Measurements from ENCODE around the gene FKBP2.

Gene FKBP2

DNA sequence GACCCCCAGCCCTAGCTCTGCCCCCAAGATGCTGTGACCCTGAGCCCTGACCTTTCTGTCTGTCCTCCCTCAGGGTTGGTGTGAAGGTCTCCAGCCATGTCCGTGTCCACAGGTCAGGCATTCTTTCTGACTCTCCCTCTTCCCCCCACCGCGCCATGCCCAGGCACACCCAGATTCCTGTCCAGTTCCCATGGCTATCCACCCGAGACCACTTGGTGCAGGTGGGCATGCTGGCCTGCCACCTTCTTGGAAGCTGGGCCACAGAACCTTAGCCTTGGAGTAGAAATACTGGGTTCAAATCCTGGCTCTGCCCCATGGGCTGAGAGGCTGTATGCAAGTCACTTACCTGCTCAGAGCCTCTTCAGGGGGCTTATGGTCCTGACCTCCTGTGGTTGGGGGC is 8.1 kb downstream of the FKBP2 start:
- no peak overlapping the region for H3K4me3 ChIP-seq
- TF ChIP-seq CTCF (IDR thresholded peaks at IDR 0.05): no peak
- peaks cover 0 to 3% (median 0%) of the 10 kb centered on the region in 3 donors for H3K36me3 ChIP-seq
- intact Hi-C loops (cut with DNase I; ENCODE audit: low total_unique reads): no loop called here
- H3K4me1 ChIP-seq: peaks cover 0 to 63% (median 52%) of the 10 kb centered on the region in 4 donors
- H3K9me3 ChIP-seq: no peaks in the 10 kb centered on the region
- no peaks in the 10 kb centered on the region for H3K27me3 ChIP-seq
- no peak for DNase-seq
- H3K27ac ChIP-seq: no peak overlapping the region

- intact Hi-C loops (cut with DNase I; ENCODE audit: low total_unique reads): no loop called here
- no peak for DNase-seq
- H3K4me3 ChIP-seq: no peak overlapping the region
- H3K27ac ChIP-seq: no peak overlapping the region
- H3K27me3 ChIP-seq: no peaks in the 10 kb centered on the region
- H3K9me3 ChIP-seq: no peaks in the 10 kb centered on the region
- no peak for TF ChIP-seq CTCF (IDR thresholded peaks at IDR 0.05)
- peaks cover 0 to 57% (median 49%) of the 10 kb centered on the region in 4 donors for H3K4me1 ChIP-seq
- peaks cover 0 to 7% (median 5%) of the 10 kb centered on the region in 3 donors for H3K36me3 ChIP-seq
Observed at GRCh38 chr11:64249563-64250414, 8.9 kb downstream of the FKBP2 start.

GRCh38 chr11:64250415-64251015 is 9.6 kb downstream of the FKBP2 start:
- peaks cover 0 to 50% (median 42%) of the 10 kb centered on the region in 4 donors for H3K4me1 ChIP-seq
- intact Hi-C loops (cut with DNase I; ENCODE audit: low total_unique reads): no loop called here
- H3K4me3 ChIP-seq: peak overlapping the region; percentile 81 to 96
- H3K9me3 ChIP-seq: no peaks in the 10 kb centered on the region
- H3K27ac ChIP-seq: peak overlapping the region; percentile 82
- peaks cover 0 to 15% (median 12%) of the 10 kb centered on the region in 3 donors for H3K36me3 ChIP-seq
- no peak for TF ChIP-seq CTCF (IDR thresholded peaks at IDR 0.05)
- DNase-seq: no peak
- no peaks in the 10 kb centered on the region for H3K27me3 ChIP-seq

DNA sequence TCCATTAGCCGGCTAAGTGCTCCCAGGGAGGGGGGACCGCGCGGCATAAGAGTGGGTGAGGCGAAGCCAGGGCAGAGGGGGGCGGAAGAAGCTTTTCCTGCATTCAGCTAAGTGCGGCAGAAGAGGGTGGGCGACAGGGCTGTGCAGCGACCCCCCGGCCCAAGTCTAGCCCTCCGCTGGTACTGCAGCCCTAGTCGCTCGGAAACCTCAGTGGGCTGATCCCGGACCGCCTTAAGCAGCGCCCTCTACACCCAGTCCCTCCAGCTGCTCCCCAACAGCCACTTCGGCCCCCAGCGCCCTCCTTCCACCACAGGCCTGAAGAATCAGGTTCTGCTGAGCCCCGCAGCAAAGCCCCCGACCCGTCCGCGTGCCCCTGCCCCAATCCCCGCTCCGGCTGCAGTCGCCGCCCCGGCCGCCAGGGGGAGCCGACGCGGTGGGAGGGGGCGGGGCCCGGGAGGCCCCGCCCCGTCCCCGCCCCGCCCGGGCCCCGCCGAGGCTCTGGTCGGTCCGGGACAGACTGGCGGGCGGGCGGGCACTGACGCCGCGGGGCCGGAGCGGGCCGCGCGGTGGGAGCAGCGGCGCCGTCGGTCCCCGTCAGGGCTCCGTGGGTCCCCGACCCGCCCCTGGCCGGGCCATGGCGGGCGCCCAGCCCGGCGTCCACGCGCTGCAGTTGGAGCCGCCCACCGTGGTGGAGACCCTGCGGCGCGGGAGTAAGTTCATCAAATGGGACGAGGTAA is 10.3 kb downstream of the FKBP2 start, which contains the start of gene PLCB3:
Gene PLCB3 (plus strand): TSS at position 515 of the 737 bp plus-strand sequence. CDS start 120 bp downstream, at position 635.
- Histone ChIP-seq H3K4me3 (peak within 1 kb of the TSS; percentile 81 to 96), H3K9me3 (no peaks in the 10 kb centered on the region), H3K27me3 (no peaks in the 10 kb centered on the region), H3K4me1 (peaks cover 0 to 43% (median 37%) of the 10 kb centered on the region in 4 donors), H3K36me3 (peaks cover 3 to 21% (median 19%) of the 10 kb centered on the region in 3 donors), H3K27ac (peak within 1 kb of the TSS; percentile 82)
- TF ChIP-seq CTCF (IDR thresholded peaks at IDR 0.05): peak; percentile 75 to 90
- intact Hi-C loops (cut with DNase I; ENCODE audit: low total_unique reads): no loop called here
- no peak for DNase-seq

GRCh38 chr11:64251753-64252002 is 10.8 kb downstream of the FKBP2 start:
- intact Hi-C loops (cut with DNase I; ENCODE audit: low total_unique reads): no loop called here
- no peaks in the 10 kb centered on the region for H3K9me3 ChIP-seq

More at GRCh38 chr11:64251753-64252002, 10.8 kb downstream of the FKBP2 start:
- peaks cover 0 to 43% (median 37%) of the 10 kb centered on the region in 4 donors for H3K4me1 ChIP-seq
- peak overlapping the region; percentile 82 for H3K27ac ChIP-seq
- peaks cover 8 to 26% (median 24%) of the 10 kb centered on the region in 3 donors for H3K36me3 ChIP-seq
- peak overlapping the region; percentile 81 to 96 for H3K4me3 ChIP-seq
- H3K27me3 ChIP-seq: no peaks in the 10 kb centered on the region
- no peak for DNase-seq
- no peak for TF ChIP-seq CTCF (IDR thresholded peaks at IDR 0.05)

All from tibial artery (tissue), 4 donors.